GM12872 (cell line): ENCODE data around the gene IL1RAP.

Experiments used
- CTCF ChIP-seq: IDR thresholded peaks from 3 replicates; pipeline ENCODE4 v1.5.1; 2011; ENCODE audit warnings: low read depth, mild to moderate bottlenecking, low read length, moderate library complexity; ENCODE audit not compliant: insufficient read depth

IL1RAP gene

GRCh38 chr3:190566043-190566933, 52.4 kb downstream of the IL1RAP start:
- TF ChIP-seq CTCF: no peak

- no peak for TF ChIP-seq CTCF
These were observed 54.2 kb downstream of the IL1RAP start for GRCh38 chr3:190568036-190568435.

GRCh38 chr3:190574473-190574872, 60.6 kb downstream of the IL1RAP start:
- TF ChIP-seq CTCF: no peak

GRCh38 chr3:190575437-190576185, 61.7 kb downstream of the IL1RAP start:
- no peak for TF ChIP-seq CTCF

- no peak for TF ChIP-seq CTCF
These were observed 63.3 kb downstream of the IL1RAP start for GRCh38 chr3:190577225-190577624.

GRCh38 chr3:190579514-190580137, 65.7 kb downstream of the IL1RAP start:
- TF ChIP-seq CTCF: no peak

- no peak for TF ChIP-seq CTCF
These were observed 66.5 kb downstream of the IL1RAP start for GRCh38 chr3:190580417-190580816.
